HG02852 (cell line): Measurements from ENCODE around the gene ABCA8.
A peak's percentile ranks its signal among the peaks of the same experiment; 100 is the strongest.
"Not testable (repeated sequence)": the region's sequence is repeated elsewhere in the genome, so short reads cannot be mapped to it uniquely, and the experiment has no call there.

ENCODE experiments used
- ATAC-seq: cut with Tn5 transposase; IDR thresholded peaks from one replicate; pipeline ENCODE4 v1.9.1; 2021; ENCODE audit warnings: mild to moderate bottlenecking, moderate library complexity; ENCODE audit not compliant: unreplicated experiment

Gene ABCA8

DNA sequence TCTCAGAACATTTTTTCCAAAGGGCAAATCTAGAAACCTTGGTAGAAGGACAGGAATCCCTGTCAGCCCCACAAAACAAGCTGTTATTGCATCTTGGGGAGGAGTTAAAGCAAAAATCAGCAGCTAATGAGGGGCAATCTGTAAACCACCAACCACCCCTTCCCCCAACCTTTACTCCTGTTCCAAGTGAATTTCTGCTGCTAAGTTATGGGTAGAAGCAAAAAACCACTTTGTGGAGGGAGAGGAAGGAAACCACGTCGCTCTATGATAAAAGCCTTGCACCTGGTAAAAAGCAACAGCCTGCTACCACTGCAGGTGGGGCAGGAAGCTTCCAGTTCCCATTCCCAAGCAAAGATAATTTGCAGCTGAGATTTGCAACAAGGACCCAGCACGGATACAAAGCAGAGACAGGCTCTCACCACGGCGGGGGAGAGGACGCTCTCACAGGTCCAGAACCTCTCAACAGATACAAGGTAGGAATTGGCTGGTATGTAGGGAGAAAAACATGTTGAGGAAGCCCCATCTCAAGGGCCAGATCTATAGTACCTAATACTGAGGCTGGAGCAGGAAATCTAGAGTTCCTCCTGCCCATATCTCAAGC lies 10.7 kb downstream of the ABCA8 start:
- no peak for ATAC-seq

GRCh38 chr17:68943812-68944182 lies 11.4 kb downstream of the ABCA8 start:
- not testable (repeated sequence) for ATAC-seq

- no peak for ATAC-seq
These were observed 11.9 kb downstream of the ABCA8 start for GRCh38 chr17:68943123-68943811.

GRCh38 chr17:68942389-68942788 lies 12.8 kb downstream of the ABCA8 start:
- no peak for ATAC-seq

- no peak for ATAC-seq
These were observed 13.4 kb downstream of the ABCA8 start for GRCh38 chr17:68941761-68942160.

- ATAC-seq = no peak
These were observed 16.0 kb downstream of the ABCA8 start for GRCh38 chr17:68939195-68939594.

- ATAC-seq = no peak
These were observed 17.2 kb downstream of the ABCA8 start for GRCh38 chr17:68937890-68938514.

DNA sequence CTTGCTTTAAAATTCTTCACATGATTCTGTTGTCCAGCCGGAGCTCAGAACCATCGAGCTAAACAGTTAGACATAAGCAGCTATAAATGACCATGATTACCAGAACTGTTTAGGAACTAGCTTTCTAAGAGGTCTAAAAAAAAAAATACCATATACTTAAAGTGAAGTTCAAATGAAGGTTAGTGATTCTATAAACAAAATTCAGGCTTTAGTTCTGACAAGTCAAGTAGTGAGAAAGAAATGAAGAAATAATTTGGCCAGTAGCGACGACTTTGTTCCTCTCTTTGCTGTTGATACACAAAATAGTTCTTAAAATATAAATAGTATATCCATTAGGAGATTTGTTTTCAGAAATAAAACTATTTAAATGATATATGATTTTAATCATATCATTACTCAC lies 27.7 kb downstream of the ABCA8 start:
- no peak for ATAC-seq

- ATAC-seq = no peak
These were observed 30.1 kb downstream of the ABCA8 start for GRCh38 chr17:68924793-68925720.

DNA sequence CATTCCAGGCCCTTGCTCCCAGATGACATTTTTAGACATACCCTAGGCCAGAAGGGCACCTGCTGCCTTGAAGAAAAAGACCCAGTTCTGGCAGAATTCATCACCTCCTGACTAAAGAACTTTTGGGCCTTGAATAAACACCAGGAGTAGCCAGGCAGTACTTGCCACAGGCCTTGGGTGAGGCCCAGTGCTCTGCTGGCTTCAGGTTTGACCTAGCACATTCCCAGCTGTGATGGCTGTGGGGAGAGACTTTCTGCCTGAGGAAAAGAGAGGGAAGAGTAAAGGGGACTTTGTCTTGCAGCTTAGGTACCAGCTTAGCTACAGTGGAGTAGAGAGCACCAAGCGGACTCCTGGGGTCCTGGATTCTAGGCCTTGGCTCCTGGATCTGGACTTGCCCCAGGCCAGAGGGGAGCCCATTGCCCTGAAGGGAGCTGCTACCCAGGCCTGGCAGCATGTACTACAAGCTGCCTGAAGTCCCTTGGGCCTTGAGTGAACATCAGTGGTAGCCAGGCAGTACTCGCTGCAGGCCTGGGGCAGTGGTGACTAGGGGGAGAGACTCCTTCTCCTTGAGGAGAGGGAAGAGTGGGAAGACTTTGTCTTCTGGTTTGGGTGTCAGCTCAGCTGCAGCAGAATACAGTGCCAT lies 44.3 kb downstream of the ABCA8 start:
- no peak for ATAC-seq

DNA sequence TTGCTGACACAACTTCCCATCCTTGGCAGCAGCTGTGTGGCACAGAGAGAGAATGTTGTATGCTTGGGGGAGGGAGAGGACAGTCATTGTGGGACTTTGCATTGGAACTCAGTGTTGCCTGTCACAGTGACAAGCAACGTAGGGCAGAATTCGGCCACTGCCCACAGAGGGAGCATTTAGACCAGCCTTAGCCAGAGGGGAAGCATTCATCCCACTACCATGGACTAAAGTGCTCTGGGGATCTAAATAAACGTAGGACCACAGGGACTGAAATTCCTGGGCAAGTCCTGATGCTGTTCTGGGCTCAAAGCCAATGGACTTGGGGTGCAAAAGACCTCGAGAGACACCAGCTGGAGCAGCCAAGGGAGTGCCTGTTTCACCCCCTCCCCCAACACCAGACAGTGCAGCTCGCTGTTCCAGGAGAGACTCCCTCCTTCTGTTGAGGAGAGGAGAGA lies 44.9 kb downstream of the ABCA8 start:
- no peak for ATAC-seq

DNA sequence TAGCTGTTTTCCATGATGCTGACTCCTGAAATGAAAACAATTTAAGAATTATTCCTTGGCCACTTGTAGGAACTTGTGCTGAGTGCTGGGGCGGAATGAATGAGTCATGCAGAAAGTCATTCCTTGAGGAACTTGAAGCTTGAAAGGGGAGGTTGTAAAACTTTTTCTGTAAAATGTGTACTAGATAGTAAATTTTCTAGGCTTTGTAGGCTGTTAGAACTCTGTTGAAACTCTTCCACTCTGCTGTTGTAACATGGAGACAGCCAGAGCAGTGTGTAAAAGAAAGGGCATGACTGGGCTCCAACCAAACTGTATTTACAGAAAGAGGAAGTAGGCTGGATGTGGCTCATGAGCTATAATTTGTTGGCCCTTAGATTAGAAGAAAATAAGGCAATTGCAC lies 46.1 kb downstream of the ABCA8 start:
- ATAC-seq = peak; percentile 67

GRCh38 chr17:68908045-68908444 lies 47.1 kb downstream of the ABCA8 start:
- peak; percentile 45 for ATAC-seq

- ATAC-seq = no peak
These were observed 48.6 kb downstream of the ABCA8 start for GRCh38 chr17:68906638-68907037.

DNA sequence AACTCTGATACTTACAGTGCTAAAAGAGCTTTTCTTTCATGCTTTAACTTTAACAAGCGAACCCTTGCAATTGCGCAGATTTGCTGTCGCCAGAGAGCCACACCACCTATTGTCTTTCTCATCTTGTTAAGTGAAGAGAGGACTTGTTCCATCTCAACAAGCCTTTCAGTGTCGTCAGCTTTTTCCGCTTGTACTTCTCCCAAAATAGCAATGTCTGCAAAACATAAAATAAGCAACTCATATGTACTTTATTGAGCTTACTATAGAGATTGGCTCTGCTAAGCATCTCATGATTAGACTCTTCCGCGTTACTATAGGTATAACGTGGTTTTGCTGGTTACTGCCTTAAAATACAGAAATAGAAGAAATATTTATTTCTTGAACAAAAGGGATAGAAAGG lies 51.9 kb downstream of the ABCA8 start:
- ATAC-seq = no peak

- ATAC-seq = no peak
These were observed 57.6 kb downstream of the ABCA8 start for GRCh38 chr17:68897557-68897956.

GRCh38 chr17:68892658-68893057 lies 62.5 kb downstream of the ABCA8 start:
- no peak for ATAC-seq

- ATAC-seq = no peak
These were observed 63.0 kb downstream of the ABCA8 start for GRCh38 chr17:68892193-68892592.

GRCh38 chr17:68886401-68886800 lies 68.8 kb downstream of the ABCA8 start:
- ATAC-seq = no peak

DNA sequence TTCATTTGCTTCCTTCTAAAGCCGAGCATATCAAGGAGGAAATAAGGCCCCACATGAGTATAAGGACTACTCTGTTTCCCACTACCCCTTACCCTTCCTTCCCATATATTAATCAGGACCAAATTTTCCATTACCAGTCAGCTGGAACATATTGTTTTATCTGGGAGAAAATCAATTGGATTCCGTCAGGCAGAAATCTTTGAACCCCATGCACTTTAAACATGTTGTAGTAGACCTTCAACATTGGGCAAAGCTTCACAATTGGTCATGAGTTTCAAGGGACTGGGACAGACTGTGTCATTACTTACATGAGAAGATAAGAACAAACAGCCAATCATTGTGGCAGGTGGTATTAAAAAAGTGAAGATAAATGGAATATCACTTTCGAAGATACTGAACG lies 70.3 kb downstream of the ABCA8 start:
- no peak for ATAC-seq
